Activated T-helper 2 cell treated with anti-CD3 and anti-CD28 coated beads, Interferon-gamma antibody, Interleukin-2, Interleukin-4, amounts not matched to agents 10 μg/mL and 5 μg/mL and 100 μg/mL, durations not matched to agents 14 hours and 24 hours and 36 hours (primary cell): ENCODE results near the gene CLN5. TPM values are rescaled to one million over a fixed set of nuclear protein-coding genes. Genes with fewer than 3 reads are reported as not detected.

ENCODE experiments used
- DNase-seq: peaks from one replicate; pipeline ENCODE4 v3.0.0; 2021; ENCODE audit warnings: low spot score
- H3K27ac Mint-ChIP-seq: one replicate; pipeline ENCODE4 v1.8.0; 2021; ENCODE audit warnings: mixed read lengths
- H3K27me3 Mint-ChIP-seq: one replicate; pipeline ENCODE4 v1.8.0; 2021; ENCODE audit warnings: low read depth, mixed read lengths
- H3K36me3 Mint-ChIP-seq: one replicate; pipeline ENCODE4 v1.8.0; 2021; ENCODE audit warnings: low read depth, mixed read lengths
- H3K4me1 Mint-ChIP-seq: one replicate; pipeline ENCODE4 v1.8.0; 2021; ENCODE audit warnings: low read depth, mixed read lengths
- H3K4me3 Mint-ChIP-seq: one replicate; pipeline ENCODE4 v1.8.0; 2021; ENCODE audit warnings: low read depth, mild to moderate bottlenecking, moderate library complexity, mixed read lengths
- H3K9me3 Mint-ChIP-seq: one replicate; pipeline ENCODE4 v1.8.0; 2021; ENCODE audit warnings: mixed read lengths
- intact Hi-C: fragments of 100-400 bp; cut with micrococcal nuclease; formaldehyde crosslinking; loops from one replicate; pipeline ENCODE4 v1.15.1; 2023
- total RNA-seq: library from RNA; stranded (reverse); gene quantifications from 2 replicates; pipeline ENCODE4 v1.2.3, GENCODE V29; 2022

CLN5 gene
- total RNA-seq, 1 donor from 2014 or later, result 15.8 TPM

- Mint-ChIP-seq H3K36me3 (no peaks in the 10 kb centered on the region), H3K27ac (no peak overlapping the region), H3K27me3 (peaks cover 13% of the 10 kb centered on the region), H3K4me1 (no peaks in the 10 kb centered on the region), H3K4me3 (no peak overlapping the region), H3K9me3 (no peaks in the 10 kb centered on the region)
- intact Hi-C loops, result no loop called here
- no peak for DNase-seq
Measured at GRCh38 chr13:76967031-76967430, 24.9 kb upstream of the CLN5 start.

- Mint-ChIP-seq H3K4me1 (no peaks in the 10 kb centered on the region), H3K36me3 (no peaks in the 10 kb centered on the region), H3K27ac (no peak overlapping the region), H3K4me3 (no peak overlapping the region), H3K27me3 (peaks cover 19% of the 10 kb centered on the region), H3K9me3 (no peaks in the 10 kb centered on the region)
- intact Hi-C loops, result no loop called here
- DNase-seq, result no peak
Measured at GRCh38 chr13:76968041-76968440, 23.8 kb upstream of the CLN5 start.

GRCh38 chr13:76969488-76970365 lies 22.2 kb upstream of the CLN5 start:
- Mint-ChIP-seq H3K4me1 (no peaks in the 10 kb centered on the region), H3K4me3 (no peak overlapping the region), H3K27me3 (peaks cover 29% of the 10 kb centered on the region), H3K27ac (no peak overlapping the region), H3K9me3 (no peaks in the 10 kb centered on the region), H3K36me3 (no peaks in the 10 kb centered on the region)
- no peak for DNase-seq
- intact Hi-C loops, result loop anchor here (10.0 kb wide), 1 partner anchor 145 kb away; no protein-coding TSS in a partner anchor

GRCh38 chr13:76971215-76971614 lies 20.7 kb upstream of the CLN5 start:
- no peak overlapping the region for H3K27ac Mint-ChIP-seq
- H3K36me3 Mint-ChIP-seq, result no peaks in the 10 kb centered on the region
- intact Hi-C loops, result loop anchor here (10.0 kb wide), 1 partner anchor 146 kb away; no protein-coding TSS in a partner anchor
- no peak for DNase-seq
- peaks cover 1% of the 10 kb centered on the region for H3K4me1 Mint-ChIP-seq
- H3K4me3 Mint-ChIP-seq, result no peak overlapping the region
- H3K27me3 Mint-ChIP-seq, result peaks cover 29% of the 10 kb centered on the region
- H3K9me3 Mint-ChIP-seq, result no peaks in the 10 kb centered on the region

- intact Hi-C loops, result loop anchor here (10.0 kb wide), 1 partner anchor 147 kb away; no protein-coding TSS in a partner anchor
Measured at GRCh38 chr13:76971851-76972829, 19.7 kb upstream of the CLN5 start.

GRCh38 chr13:76973920-76974617 lies 17.8 kb upstream of the CLN5 start:
- H3K4me3 Mint-ChIP-seq, result no peak overlapping the region
- intact Hi-C loops, result loop anchor here (10.0 kb wide), 1 partner anchor 149 kb away; no protein-coding TSS in a partner anchor
- H3K36me3 Mint-ChIP-seq, result no peaks in the 10 kb centered on the region
- peaks cover 11% of the 10 kb centered on the region for H3K4me1 Mint-ChIP-seq
- H3K27me3 Mint-ChIP-seq, result peaks cover 35% of the 10 kb centered on the region
- no peak for DNase-seq
- H3K27ac Mint-ChIP-seq, result no peak overlapping the region
- no peaks in the 10 kb centered on the region for H3K9me3 Mint-ChIP-seq

More at GRCh38 chr13:76971851-76972829, 19.7 kb upstream of the CLN5 start:
- Mint-ChIP-seq H3K9me3 (no peaks in the 10 kb centered on the region), H3K36me3 (no peaks in the 10 kb centered on the region), H3K4me3 (no peak overlapping the region), H3K27ac (no peak overlapping the region), H3K27me3 (peaks cover 32% of the 10 kb centered on the region), H3K4me1 (peaks cover 10% of the 10 kb centered on the region)
- no peak for DNase-seq

GRCh38 chr13:76974618-76974975 lies 17.3 kb upstream of the CLN5 start:
- peaks cover 38% of the 10 kb centered on the region for H3K27me3 Mint-ChIP-seq
- H3K4me1 Mint-ChIP-seq, result peaks cover 11% of the 10 kb centered on the region
- H3K36me3 Mint-ChIP-seq, result no peaks in the 10 kb centered on the region
- no peak overlapping the region for H3K27ac Mint-ChIP-seq
- no peaks in the 10 kb centered on the region for H3K9me3 Mint-ChIP-seq
- no peak overlapping the region for H3K4me3 Mint-ChIP-seq
- DNase-seq, result no peak
- intact Hi-C loops, result loop anchor here (10.0 kb wide), 1 partner anchor 150 kb away; no protein-coding TSS in a partner anchor

GRCh38 chr13:76975863-76976262 lies 16.0 kb upstream of the CLN5 start:
- intact Hi-C loops, result loop anchor here (10.0 kb wide), 1 partner anchor 151 kb away; no protein-coding TSS in a partner anchor
- no peak overlapping the region for H3K27ac Mint-ChIP-seq
- H3K36me3 Mint-ChIP-seq, result no peaks in the 10 kb centered on the region
- peaks cover 12% of the 10 kb centered on the region for H3K4me1 Mint-ChIP-seq
- peaks cover 40% of the 10 kb centered on the region for H3K27me3 Mint-ChIP-seq
- H3K9me3 Mint-ChIP-seq, result no peaks in the 10 kb centered on the region
- H3K4me3 Mint-ChIP-seq, result no peak overlapping the region
- DNase-seq, result no peak

GRCh38 chr13:76976490-76976889 lies 15.4 kb upstream of the CLN5 start:
- peaks cover 46% of the 10 kb centered on the region for H3K27me3 Mint-ChIP-seq
- H3K36me3 Mint-ChIP-seq, result no peaks in the 10 kb centered on the region
- H3K27ac Mint-ChIP-seq, result no peak overlapping the region
- H3K9me3 Mint-ChIP-seq, result no peaks in the 10 kb centered on the region
- H3K4me1 Mint-ChIP-seq, result peaks cover 12% of the 10 kb centered on the region
- intact Hi-C loops, result loop anchor here (10.0 kb wide), 1 partner anchor 152 kb away; no protein-coding TSS in a partner anchor
- no peak for DNase-seq
- H3K4me3 Mint-ChIP-seq, result no peak overlapping the region

- no peak overlapping the region for H3K27ac Mint-ChIP-seq
- peaks cover 46% of the 10 kb centered on the region for H3K27me3 Mint-ChIP-seq
- no peak overlapping the region for H3K4me3 Mint-ChIP-seq
- no peaks in the 10 kb centered on the region for H3K36me3 Mint-ChIP-seq
- intact Hi-C loops, result loop anchor here (10.0 kb wide), 1 partner anchor 152 kb away; no protein-coding TSS in a partner anchor
- peaks cover 12% of the 10 kb centered on the region for H3K4me1 Mint-ChIP-seq
- no peaks in the 10 kb centered on the region for H3K9me3 Mint-ChIP-seq
- no peak for DNase-seq
Measured at GRCh38 chr13:76976929-76977328, 15.0 kb upstream of the CLN5 start.

- peaks cover 12% of the 10 kb centered on the region for H3K4me1 Mint-ChIP-seq
- peak overlapping the region; percentile 71 for H3K4me3 Mint-ChIP-seq
- peaks cover 34% of the 10 kb centered on the region for H3K27me3 Mint-ChIP-seq
- peak; percentile 68 for DNase-seq
- no peak overlapping the region for H3K27ac Mint-ChIP-seq
- H3K9me3 Mint-ChIP-seq, result no peaks in the 10 kb centered on the region
- intact Hi-C loops, result no loop called here
- no peaks in the 10 kb centered on the region for H3K36me3 Mint-ChIP-seq
Measured at GRCh38 chr13:76980075-76980718, 11.7 kb upstream of the CLN5 start.

GRCh38 chr13:76982061-76982460 lies 9.8 kb upstream of the CLN5 start:
- no peaks in the 10 kb centered on the region for H3K9me3 Mint-ChIP-seq
- intact Hi-C loops, result no loop called here
- no peak for DNase-seq
- no peak overlapping the region for H3K4me3 Mint-ChIP-seq
- no peak overlapping the region for H3K27ac Mint-ChIP-seq
- peaks cover 47% of the 10 kb centered on the region for H3K27me3 Mint-ChIP-seq
- H3K4me1 Mint-ChIP-seq, result peaks cover 9% of the 10 kb centered on the region
- no peaks in the 10 kb centered on the region for H3K36me3 Mint-ChIP-seq
